ENCODE data around the gene PCED1A. TPM values are rescaled to one million over a fixed set of nuclear protein-coding genes. Genes with fewer than 3 reads are reported as not detected.

PCED1A gene
- total and polyA plus RNA-seq, 9 of the 15 experiments (the other 6 are each of a cell fraction or from before 2014, with no cell fraction given): 1.5 to 11.5 (median 5.9) TPM

DNA sequence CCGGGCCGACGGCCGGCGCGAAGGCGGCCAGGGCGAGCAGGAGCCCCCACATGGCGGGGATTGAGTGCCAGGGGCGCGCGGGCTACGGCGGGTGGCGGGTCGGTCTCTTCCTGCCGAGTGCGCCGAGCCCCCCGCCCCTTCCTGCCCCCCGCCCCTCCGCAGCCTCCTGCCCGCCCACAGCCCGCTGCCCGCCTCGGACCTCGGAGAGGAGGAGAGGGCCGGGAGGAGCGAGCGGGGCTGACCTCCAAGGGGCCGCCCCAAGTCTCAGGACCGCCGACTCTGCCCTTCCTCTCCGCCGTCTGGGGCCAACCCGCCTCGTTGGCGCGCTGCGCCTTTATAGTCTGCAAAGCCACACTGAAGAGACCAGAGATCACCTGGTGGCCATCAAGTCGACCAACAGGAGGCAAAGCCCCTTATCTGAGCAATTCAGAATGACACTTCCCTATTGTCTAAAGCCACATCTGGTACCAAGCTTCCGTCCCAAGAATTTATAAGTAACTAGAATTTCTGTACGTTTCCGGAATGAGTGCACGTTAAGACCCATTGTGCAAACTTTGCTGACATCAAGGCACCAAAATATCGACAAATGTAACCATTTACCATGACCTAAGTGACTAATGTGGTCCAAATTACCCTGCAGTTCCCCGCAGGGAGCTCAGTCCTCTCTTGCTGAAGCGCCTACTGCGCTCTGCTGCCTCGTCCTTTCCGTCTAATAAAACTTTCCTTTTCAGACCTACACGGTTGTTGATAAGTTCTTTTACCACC is 39.8 kb downstream of the PCED1A start, which contains the start of gene CPXM1 (continued):
- TF ChIP-seq U2AF2 (optimal IDR thresholded peaks at IDR 0.05; ENCODE audit: low read depth, low read length): no peak
- TF ChIP-seq, protein P1, sequence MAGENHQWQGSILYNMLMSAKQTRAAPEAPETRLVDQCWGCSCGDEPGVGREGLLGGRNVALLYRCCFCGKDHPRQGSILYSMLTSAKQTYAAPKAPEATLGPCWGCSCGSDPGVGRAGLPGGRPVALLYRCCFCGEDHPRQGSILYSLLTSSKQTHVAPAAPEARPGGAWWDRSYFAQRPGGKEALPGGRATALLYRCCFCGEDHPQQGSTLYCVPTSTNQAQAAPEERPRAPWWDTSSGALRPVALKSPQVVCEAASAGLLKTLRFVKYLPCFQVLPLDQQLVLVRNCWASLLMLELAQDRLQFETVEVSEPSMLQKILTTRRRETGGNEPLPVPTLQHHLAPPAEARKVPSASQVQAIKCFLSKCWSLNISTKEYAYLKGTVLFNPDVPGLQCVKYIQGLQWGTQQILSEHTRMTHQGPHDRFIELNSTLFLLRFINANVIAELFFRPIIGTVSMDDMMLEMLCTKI (IDR thresholded peaks at IDR 0.05; ENCODE audit: partially characterized antibody): no peak
- TF ChIP-seq ZNF124 (CRISPR knock-in tag; IDR thresholded peaks at IDR 0.05): no peak
- no peak for TF ChIP-seq ZNF445 (CRISPR knock-in tag; IDR thresholded peaks at IDR 0.05; ENCODE audit: low read depth)
- TF ChIP-seq EP300 (IDR thresholded peaks at IDR 0.05; ENCODE audit: low read length): peak; percentile 63; the same call in 1 of the 2 replicates
- TF ChIP-seq, protein P2, sequence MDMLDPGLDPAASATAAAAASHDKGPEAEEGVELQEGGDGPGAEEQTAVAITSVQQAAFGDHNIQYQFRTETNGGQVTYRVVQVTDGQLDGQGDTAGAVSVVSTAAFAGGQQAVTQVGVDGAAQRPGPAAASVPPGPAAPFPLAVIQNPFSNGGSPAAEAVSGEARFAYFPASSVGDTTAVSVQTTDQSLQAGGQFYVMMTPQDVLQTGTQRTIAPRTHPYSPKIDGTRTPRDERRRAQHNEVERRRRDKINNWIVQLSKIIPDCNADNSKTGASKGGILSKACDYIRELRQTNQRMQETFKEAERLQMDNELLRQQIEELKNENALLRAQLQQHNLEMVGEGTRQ (CRISPR knock-in tag; IDR thresholded peaks at IDR 0.05): no peak
- TF ChIP-seq, protein P3, sequence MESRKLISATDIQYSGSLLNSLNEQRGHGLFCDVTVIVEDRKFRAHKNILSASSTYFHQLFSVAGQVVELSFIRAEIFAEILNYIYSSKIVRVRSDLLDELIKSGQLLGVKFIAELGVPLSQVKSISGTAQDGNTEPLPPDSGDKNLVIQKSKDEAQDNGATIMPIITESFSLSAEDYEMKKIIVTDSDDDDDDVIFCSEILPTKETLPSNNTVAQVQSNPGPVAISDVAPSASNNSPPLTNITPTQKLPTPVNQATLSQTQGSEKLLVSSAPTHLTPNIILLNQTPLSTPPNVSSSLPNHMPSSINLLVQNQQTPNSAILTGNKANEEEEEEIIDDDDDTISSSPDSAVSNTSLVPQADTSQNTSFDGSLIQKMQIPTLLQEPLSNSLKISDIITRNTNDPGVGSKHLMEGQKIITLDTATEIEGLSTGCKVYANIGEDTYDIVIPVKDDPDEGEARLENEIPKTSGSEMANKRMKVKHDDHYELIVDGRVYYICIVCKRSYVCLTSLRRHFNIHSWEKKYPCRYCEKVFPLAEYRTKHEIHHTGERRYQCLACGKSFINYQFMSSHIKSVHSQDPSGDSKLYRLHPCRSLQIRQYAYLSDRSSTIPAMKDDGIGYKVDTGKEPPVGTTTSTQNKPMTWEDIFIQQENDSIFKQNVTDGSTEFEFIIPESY (CRISPR knock-in tag; IDR thresholded peaks at IDR 0.05): no peak
- no peak for TF ChIP-seq NFXL1 (CRISPR knock-in tag; IDR thresholded peaks at IDR 0.05)
- peak; percentile 72; the same call in 1 of the 2 replicates for TF ChIP-seq SPI1 (IDR thresholded peaks at IDR 0.05; ENCODE audit: borderline replicate concordance, low read depth, low read length)
- TF ChIP-seq RCOR1 (IDR thresholded peaks at IDR 0.05; ENCODE audit: borderline replicate concordance in 1 of 2, low read depth in 2 of 2, low read length in 2 of 2): 0 out of 4 replicates have a peak, but pooled peaks of 1 of the 2 experiments have one; percentile 27
- TF ChIP-seq COPS2 (conservative IDR thresholded peaks at IDR 0.05): no peak
- no peak for TF ChIP-seq ZNF668 (CRISPR knock-in tag; IDR thresholded peaks at IDR 0.05)
- no peak for TF ChIP-seq PHF21A (IDR thresholded peaks at IDR 0.05; ENCODE audit: borderline replicate concordance, low read depth)
- TF ChIP-seq, protein P4, sequence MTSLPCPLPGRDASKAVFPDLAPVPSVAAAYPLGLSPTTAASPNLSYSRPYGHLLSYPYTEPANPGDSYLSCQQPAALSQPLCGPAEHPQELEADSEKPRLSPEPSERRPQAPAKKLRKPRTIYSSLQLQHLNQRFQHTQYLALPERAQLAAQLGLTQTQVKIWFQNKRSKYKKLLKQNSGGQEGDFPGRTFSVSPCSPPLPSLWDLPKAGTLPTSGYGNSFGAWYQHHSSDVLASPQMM (CRISPR knock-in tag; IDR thresholded peaks at IDR 0.05): no peak
- TF ChIP-seq HEY1 (CRISPR knock-in tag; IDR thresholded peaks at IDR 0.05; ENCODE audit: borderline replicate concordance): no peak
- TF ChIP-seq, protein P5, sequence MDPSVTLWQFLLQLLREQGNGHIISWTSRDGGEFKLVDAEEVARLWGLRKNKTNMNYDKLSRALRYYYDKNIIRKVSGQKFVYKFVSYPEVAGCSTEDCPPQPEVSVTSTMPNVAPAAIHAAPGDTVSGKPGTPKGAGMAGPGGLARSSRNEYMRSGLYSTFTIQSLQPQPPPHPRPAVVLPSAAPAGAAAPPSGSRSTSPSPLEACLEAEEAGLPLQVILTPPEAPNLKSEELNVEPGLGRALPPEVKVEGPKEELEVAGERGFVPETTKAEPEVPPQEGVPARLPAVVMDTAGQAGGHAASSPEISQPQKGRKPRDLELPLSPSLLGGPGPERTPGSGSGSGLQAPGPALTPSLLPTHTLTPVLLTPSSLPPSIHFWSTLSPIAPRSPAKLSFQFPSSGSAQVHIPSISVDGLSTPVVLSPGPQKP (CRISPR knock-in tag; IDR thresholded peaks at IDR 0.05): no peak
- no peak for TF ChIP-seq ZZZ3 (IDR thresholded peaks at IDR 0.05)
- no peak for TF ChIP-seq HCFC1 (IDR thresholded peaks at IDR 0.05; ENCODE audit: low read depth, low read length)
- no peak for TF ChIP-seq PURB (CRISPR knock-in tag; IDR thresholded peaks at IDR 0.05; ENCODE audit: low read depth)
- TF ChIP-seq, protein P6, sequence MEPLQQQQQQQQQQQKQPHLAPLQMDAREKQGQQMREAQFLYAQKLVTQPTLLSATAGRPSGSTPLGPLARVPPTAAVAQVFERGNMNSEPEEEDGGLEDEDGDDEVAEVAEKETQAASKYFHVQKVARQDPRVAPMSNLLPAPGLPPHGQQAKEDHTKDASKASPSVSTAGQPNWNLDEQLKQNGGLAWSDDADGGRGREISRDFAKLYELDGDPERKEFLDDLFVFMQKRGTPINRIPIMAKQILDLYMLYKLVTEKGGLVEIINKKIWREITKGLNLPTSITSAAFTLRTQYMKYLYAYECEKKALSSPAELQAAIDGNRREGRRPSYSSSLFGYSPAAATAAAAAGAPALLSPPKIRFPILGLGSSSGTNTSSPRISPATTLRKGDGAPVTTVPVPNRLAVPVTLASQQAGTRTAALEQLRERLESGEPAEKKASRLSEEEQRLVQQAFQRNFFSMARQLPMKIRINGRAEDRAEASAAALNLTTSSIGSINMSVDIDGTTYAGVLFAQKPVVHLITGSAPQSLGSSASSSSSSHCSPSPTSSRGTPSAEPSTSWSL (CRISPR knock-in tag; IDR thresholded peaks at IDR 0.05; ENCODE audit: borderline replicate concordance): no peak
